ENCODE measurements around the gene TSHR.
"Not testable (repeated sequence)": the region's sequence is repeated elsewhere in the genome, so short reads cannot be mapped to it uniquely, and the experiment has no call there.

Gene TSHR

GRCh38 chr14:81102217-81102616, 146.8 kb downstream of the TSHR start:
- Mint-ChIP-seq H3K36me3 (ENCODE audit: low read depth) (no peaks in the 10 kb centered on the region), H3K4me1 (no peaks in the 10 kb centered on the region), H3K4me3 (no peak overlapping the region), H3K27ac (no peak overlapping the region), H3K9me3 (no peaks in the 10 kb centered on the region), H3K27me3 (no peaks in the 10 kb centered on the region)
- no peak for ATAC-seq
- no peak for DNase-seq

- Mint-ChIP-seq H3K4me1 (no peaks in the 10 kb centered on the region), H3K4me3 (no peak overlapping the region), H3K36me3 (ENCODE audit: low read depth) (no peaks in the 10 kb centered on the region), H3K9me3 (no peaks in the 10 kb centered on the region), H3K27ac (no peak overlapping the region), H3K27me3 (no peaks in the 10 kb centered on the region)
- ATAC-seq, result no peak
- DNase-seq, result no peak
These were observed 148.0 kb downstream of the TSHR start for GRCh38 chr14:81103443-81103842.

GRCh38 chr14:81105378-81105777, 150.0 kb downstream of the TSHR start:
- no peaks in the 10 kb centered on the region for H3K36me3 Mint-ChIP-seq (ENCODE audit: low read depth)
- H3K9me3 Mint-ChIP-seq, result no peaks in the 10 kb centered on the region
- no peaks in the 10 kb centered on the region for H3K27me3 Mint-ChIP-seq
- no peak for DNase-seq
- no peaks in the 10 kb centered on the region for H3K4me1 Mint-ChIP-seq
- no peak overlapping the region for H3K27ac Mint-ChIP-seq
- H3K4me3 Mint-ChIP-seq, result no peak overlapping the region
- no peak for ATAC-seq

- Mint-ChIP-seq H3K4me1 (no peaks in the 10 kb centered on the region), H3K36me3 (ENCODE audit: low read depth) (no peaks in the 10 kb centered on the region), H3K27me3 (no peaks in the 10 kb centered on the region), H3K4me3 (no peak overlapping the region), H3K9me3 (no peaks in the 10 kb centered on the region), H3K27ac (no peak overlapping the region)
- ATAC-seq (no peak), DNase-seq (no peak)
These were observed 150.5 kb downstream of the TSHR start for GRCh38 chr14:81105961-81106360.

- no peak for DNase-seq
- Mint-ChIP-seq H3K4me1 (no peaks in the 10 kb centered on the region), H3K27me3 (no peaks in the 10 kb centered on the region), H3K27ac (no peak overlapping the region), H3K36me3 (ENCODE audit: low read depth) (no peaks in the 10 kb centered on the region), H3K4me3 (no peak overlapping the region), H3K9me3 (no peaks in the 10 kb centered on the region)
- ATAC-seq, result no peak
These were observed 154.8 kb downstream of the TSHR start for GRCh38 chr14:81110186-81110585.

- Mint-ChIP-seq H3K36me3 (ENCODE audit: low read depth) (no peaks in the 10 kb centered on the region), H3K4me1 (no peaks in the 10 kb centered on the region), H3K4me3 (no peak overlapping the region), H3K9me3 (no peaks in the 10 kb centered on the region), H3K27me3 (no peaks in the 10 kb centered on the region), H3K27ac (no peak overlapping the region)
- DNase-seq (no peak), ATAC-seq (no peak)
These were observed 157.8 kb downstream of the TSHR start for GRCh38 chr14:81113176-81113575.

GRCh38 chr14:81113945-81114820, 158.8 kb downstream of the TSHR start:
- ATAC-seq; H3K36me3 Mint-ChIP-seq (ENCODE audit: low read depth); H3K4me1 Mint-ChIP-seq; H3K27me3 Mint-ChIP-seq; H3K27ac Mint-ChIP-seq; H3K9me3 Mint-ChIP-seq; DNase-seq; H3K4me3 Mint-ChIP-seq: not testable (repeated sequence)

GRCh38 chr14:81120501-81120900, 165.1 kb downstream of the TSHR start:
- no peak for DNase-seq
- Mint-ChIP-seq H3K4me3 (no peak overlapping the region), H3K9me3 (no peaks in the 10 kb centered on the region), H3K36me3 (ENCODE audit: low read depth) (no peaks in the 10 kb centered on the region), H3K27me3 (no peaks in the 10 kb centered on the region), H3K27ac (no peak overlapping the region), H3K4me1 (peaks cover 6% of the 10 kb centered on the region)
- ATAC-seq, result no peak

GRCh38 chr14:81122326-81122725, 166.9 kb downstream of the TSHR start:
- Mint-ChIP-seq H3K4me3 (no peak overlapping the region), H3K27me3 (no peaks in the 10 kb centered on the region), H3K4me1 (peaks cover 6% of the 10 kb centered on the region), H3K27ac (no peak overlapping the region), H3K9me3 (no peaks in the 10 kb centered on the region), H3K36me3 (ENCODE audit: low read depth) (no peaks in the 10 kb centered on the region)
- ATAC-seq (peak; percentile 46), DNase-seq (no peak)

GRCh38 chr14:81123811-81124210, 168.4 kb downstream of the TSHR start:
- peaks cover 3% of the 10 kb centered on the region for H3K9me3 Mint-ChIP-seq
- no peak for ATAC-seq
- no peak overlapping the region for H3K4me3 Mint-ChIP-seq
- no peaks in the 10 kb centered on the region for H3K27me3 Mint-ChIP-seq
- no peak overlapping the region for H3K27ac Mint-ChIP-seq
- peaks cover 6% of the 10 kb centered on the region for H3K4me1 Mint-ChIP-seq
- DNase-seq, result no peak
- no peaks in the 10 kb centered on the region for H3K36me3 Mint-ChIP-seq (ENCODE audit: low read depth)

GRCh38 chr14:81125536-81125935, 170.1 kb downstream of the TSHR start:
- ATAC-seq (no peak), DNase-seq (no peak)
- no peak overlapping the region for H3K27ac Mint-ChIP-seq
- no peaks in the 10 kb centered on the region for H3K36me3 Mint-ChIP-seq (ENCODE audit: low read depth)
- no peak overlapping the region for H3K4me3 Mint-ChIP-seq
- H3K27me3 Mint-ChIP-seq, result no peaks in the 10 kb centered on the region
- H3K4me1 Mint-ChIP-seq, result peaks cover 6% of the 10 kb centered on the region
- H3K9me3 Mint-ChIP-seq, result peaks cover 3% of the 10 kb centered on the region

- H3K4me1 Mint-ChIP-seq, result no peaks in the 10 kb centered on the region
- ATAC-seq, result no peak
- H3K27me3 Mint-ChIP-seq, result no peaks in the 10 kb centered on the region
- H3K4me3 Mint-ChIP-seq, result no peak overlapping the region
- H3K27ac Mint-ChIP-seq, result no peak overlapping the region
- peaks cover 3% of the 10 kb centered on the region for H3K9me3 Mint-ChIP-seq
- H3K36me3 Mint-ChIP-seq (ENCODE audit: low read depth), result no peaks in the 10 kb centered on the region
- DNase-seq, result no peak
These were observed 172.4 kb downstream of the TSHR start for GRCh38 chr14:81127785-81128184.

GRCh38 chr14:81129242-81129641, 173.8 kb downstream of the TSHR start:
- Mint-ChIP-seq H3K9me3 (peaks cover 3% of the 10 kb centered on the region), H3K27ac (no peak overlapping the region), H3K4me3 (no peak overlapping the region), H3K27me3 (no peaks in the 10 kb centered on the region), H3K36me3 (ENCODE audit: low read depth) (no peaks in the 10 kb centered on the region), H3K4me1 (no peaks in the 10 kb centered on the region)
- no peak for ATAC-seq
- no peak for DNase-seq

GRCh38 chr14:81132468-81132867, 177.0 kb downstream of the TSHR start:
- DNase-seq (no peak), ATAC-seq (no peak)
- no peaks in the 10 kb centered on the region for H3K27me3 Mint-ChIP-seq
- no peak overlapping the region for H3K27ac Mint-ChIP-seq
- no peak overlapping the region for H3K4me3 Mint-ChIP-seq
- no peaks in the 10 kb centered on the region for H3K4me1 Mint-ChIP-seq
- peaks cover 3% of the 10 kb centered on the region for H3K9me3 Mint-ChIP-seq
- no peaks in the 10 kb centered on the region for H3K36me3 Mint-ChIP-seq (ENCODE audit: low read depth)

- no peak overlapping the region for H3K27ac Mint-ChIP-seq
- H3K4me3 Mint-ChIP-seq, result no peak overlapping the region
- no peaks in the 10 kb centered on the region for H3K9me3 Mint-ChIP-seq
- H3K27me3 Mint-ChIP-seq, result no peaks in the 10 kb centered on the region
- DNase-seq (no peak), ATAC-seq (no peak)
- H3K4me1 Mint-ChIP-seq, result no peaks in the 10 kb centered on the region
- no peaks in the 10 kb centered on the region for H3K36me3 Mint-ChIP-seq (ENCODE audit: low read depth)
These were observed 178.0 kb downstream of the TSHR start for GRCh38 chr14:81133400-81133799.

GRCh38 chr14:81137316-81137715, 181.9 kb downstream of the TSHR start:
- ATAC-seq (no peak), DNase-seq (no peak)
- Mint-ChIP-seq H3K36me3 (ENCODE audit: low read depth) (no peaks in the 10 kb centered on the region), H3K27me3 (no peaks in the 10 kb centered on the region), H3K4me3 (no peak overlapping the region), H3K27ac (no peak overlapping the region), H3K4me1 (no peaks in the 10 kb centered on the region), H3K9me3 (no peaks in the 10 kb centered on the region)

Data from activated naive CD8-positive, alpha-beta T cell treated with anti-CD3 and anti-CD28 coated beads, Interleukin-2, amount 50 U/mL, for 24 hours (primary cell).